Epithelial cell of esophagus (primary cell): ENCODE results near the gene COA4.

Experiments
- DNase-seq: peaks from one replicate; pipeline ENCODE4 v3.0.0; 2010; ENCODE audit warnings: low read depth
- H3K4me3 ChIP-seq: 2 replicates; pipeline ENCODE4 v1.5.1; 2011; ENCODE audit warnings: mild to moderate bottlenecking, low read length, control low read depth
- TF ChIP-seq, protein P1 (sequence below): IDR thresholded peaks from 2 replicates; pipeline ENCODE4 v1.5.1; 2011; ENCODE audit warnings: low read depth, mild to moderate bottlenecking, low read length, control low read depth, inconsistent platforms; ENCODE audit not compliant: insufficient read depth; ENCODE audit errors: missing control alignments

Gene COA4

DNA sequence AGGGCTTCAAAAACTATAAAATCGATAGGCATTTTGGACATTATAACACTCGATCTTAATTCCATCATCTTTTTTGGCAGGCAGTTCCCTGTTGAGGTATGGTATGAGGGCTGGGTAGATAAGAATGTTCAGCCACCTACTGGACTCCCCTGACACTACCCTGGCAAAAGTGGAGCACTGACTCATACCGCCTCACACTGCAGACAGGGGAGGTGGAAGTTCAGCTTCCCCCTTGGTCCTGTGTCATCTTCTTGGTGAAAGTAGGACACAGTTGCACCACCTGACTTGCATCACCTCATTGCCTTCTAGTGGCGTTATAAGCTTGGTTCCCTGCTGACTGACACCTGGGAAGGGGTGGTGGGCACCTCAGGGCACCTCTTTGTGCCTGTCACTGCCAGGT lies 30.5 kb upstream of the COA4 start:
- TF ChIP-seq, protein P1, sequence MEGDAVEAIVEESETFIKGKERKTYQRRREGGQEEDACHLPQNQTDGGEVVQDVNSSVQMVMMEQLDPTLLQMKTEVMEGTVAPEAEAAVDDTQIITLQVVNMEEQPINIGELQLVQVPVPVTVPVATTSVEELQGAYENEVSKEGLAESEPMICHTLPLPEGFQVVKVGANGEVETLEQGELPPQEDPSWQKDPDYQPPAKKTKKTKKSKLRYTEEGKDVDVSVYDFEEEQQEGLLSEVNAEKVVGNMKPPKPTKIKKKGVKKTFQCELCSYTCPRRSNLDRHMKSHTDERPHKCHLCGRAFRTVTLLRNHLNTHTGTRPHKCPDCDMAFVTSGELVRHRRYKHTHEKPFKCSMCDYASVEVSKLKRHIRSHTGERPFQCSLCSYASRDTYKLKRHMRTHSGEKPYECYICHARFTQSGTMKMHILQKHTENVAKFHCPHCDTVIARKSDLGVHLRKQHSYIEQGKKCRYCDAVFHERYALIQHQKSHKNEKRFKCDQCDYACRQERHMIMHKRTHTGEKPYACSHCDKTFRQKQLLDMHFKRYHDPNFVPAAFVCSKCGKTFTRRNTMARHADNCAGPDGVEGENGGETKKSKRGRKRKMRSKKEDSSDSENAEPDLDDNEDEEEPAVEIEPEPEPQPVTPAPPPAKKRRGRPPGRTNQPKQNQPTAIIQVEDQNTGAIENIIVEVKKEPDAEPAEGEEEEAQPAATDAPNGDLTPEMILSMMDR, result peak; percentile 8
- no peak overlapping the region for H3K4me3 ChIP-seq
- DNase-seq, result peak; percentile 74

DNA sequence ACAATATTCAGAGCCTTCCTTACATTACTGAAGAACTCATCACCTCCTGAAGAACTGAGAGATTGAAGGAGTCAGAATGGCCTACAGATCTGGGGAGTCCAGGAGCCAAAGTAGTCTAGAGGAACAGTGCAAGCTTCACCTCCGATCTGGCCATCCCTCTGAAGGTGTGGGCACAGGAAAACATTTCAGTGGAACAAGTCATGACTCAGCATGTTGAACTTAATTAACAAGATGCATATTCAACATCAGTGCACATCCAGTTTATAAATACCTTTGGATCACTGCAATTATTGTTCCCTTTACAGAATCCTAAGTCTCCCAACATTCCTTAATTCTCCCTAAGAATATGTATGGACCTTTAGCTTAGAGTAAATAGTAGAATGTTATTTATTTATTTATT lies 25.7 kb upstream of the COA4 start:
- H3K4me3 ChIP-seq, result no peak overlapping the region
- DNase-seq, result no peak
- TF ChIP-seq, protein P1, result no peak

DNA sequence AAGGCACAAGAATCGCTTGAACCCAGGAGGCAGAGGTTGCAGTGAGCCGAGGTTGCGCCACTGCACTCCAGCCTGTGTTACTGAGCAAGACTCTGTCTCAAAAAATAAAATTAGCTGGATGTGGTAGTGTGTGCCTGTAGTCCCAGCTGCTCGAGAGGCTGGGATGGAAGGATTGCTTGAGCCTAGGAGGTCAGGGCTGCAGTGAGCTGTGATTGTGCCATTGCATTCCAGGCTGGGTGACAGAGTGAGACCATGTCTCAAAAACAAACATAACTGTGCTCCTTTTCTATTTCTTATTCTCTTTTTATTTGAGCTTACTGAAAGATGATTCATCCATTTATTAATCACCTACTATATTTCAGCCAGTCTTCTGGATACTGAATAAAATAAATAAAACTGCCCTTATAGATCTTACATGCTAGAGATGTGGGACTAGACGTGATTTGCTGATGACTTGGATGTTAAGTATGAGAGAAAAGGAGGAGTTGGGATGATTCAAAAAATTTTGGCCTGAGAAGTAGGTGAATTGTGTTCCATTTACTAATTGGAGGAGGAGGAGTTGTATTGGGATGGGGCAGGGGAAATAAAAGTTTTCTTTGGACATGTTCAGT lies 18.2 kb upstream of the COA4 start:
- DNase-seq, result peak; percentile 12
- H3K4me3 ChIP-seq, result no peak overlapping the region
- TF ChIP-seq, protein P1, result no peak

DNA sequence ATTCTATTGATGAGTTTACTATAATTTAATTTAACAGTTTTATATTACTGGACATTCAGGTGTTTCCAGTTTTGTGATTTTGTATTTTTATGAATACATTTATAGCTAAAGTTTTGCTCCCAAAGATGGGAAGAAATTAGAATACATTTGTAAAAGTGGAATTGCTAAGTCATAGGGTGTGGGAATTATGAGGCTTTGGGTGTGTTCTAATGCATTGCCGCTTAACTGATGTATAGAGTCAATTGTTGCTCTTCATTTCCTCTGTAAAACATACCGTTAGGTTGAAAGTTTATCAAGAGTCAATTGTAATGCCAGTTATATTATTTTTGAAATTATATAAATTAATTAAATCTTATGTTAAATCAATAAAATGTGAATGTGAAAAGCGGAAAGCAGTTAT lies 16.4 kb upstream of the COA4 start:
- no peak overlapping the region for H3K4me3 ChIP-seq
- DNase-seq, result no peak
- TF ChIP-seq, protein P1, result no peak

DNA sequence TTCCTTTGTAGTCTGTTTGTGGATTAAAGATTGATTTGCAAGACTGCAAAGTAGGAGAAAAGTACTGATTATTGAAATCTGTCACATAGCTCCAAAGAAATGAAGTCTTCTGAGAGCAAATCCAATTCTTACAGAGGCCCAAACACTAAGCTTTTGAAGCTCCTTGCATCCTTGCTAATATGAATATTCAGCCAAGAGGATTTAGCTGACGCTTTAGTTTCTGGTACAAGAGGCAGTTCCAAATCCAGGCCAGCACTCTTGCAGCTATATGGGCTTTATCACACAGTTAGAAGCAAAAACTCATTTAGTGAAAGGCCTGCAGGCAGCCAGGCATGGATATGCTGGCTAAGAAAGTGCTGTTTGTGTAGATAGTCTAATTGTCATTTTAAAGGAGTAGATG lies 12.9 kb upstream of the COA4 start:
- H3K4me3 ChIP-seq, result no peak overlapping the region
- TF ChIP-seq, protein P1, result no peak
- DNase-seq, result no peak

DNA sequence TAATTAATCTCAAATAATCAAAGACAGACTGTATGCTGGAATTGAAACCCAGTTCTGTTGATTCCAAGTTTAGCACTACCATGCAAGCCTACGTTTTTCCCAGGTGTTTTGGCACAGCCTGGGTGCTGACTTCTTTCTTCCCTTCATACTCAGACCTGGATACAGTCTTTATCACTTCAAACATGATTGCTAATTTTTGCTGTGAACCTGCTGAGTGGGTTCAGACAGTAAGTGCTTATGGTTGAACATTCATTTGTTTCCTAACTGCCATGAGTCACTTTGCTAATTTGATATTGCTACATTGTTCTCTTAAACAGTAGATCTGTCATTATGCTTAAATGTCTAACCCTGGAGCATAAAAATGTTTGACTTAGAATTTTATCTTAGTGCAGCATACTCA lies 12.4 kb upstream of the COA4 start:
- TF ChIP-seq, protein P1, result no peak
- peak; percentile 89 for DNase-seq
- no peak overlapping the region for H3K4me3 ChIP-seq

DNA sequence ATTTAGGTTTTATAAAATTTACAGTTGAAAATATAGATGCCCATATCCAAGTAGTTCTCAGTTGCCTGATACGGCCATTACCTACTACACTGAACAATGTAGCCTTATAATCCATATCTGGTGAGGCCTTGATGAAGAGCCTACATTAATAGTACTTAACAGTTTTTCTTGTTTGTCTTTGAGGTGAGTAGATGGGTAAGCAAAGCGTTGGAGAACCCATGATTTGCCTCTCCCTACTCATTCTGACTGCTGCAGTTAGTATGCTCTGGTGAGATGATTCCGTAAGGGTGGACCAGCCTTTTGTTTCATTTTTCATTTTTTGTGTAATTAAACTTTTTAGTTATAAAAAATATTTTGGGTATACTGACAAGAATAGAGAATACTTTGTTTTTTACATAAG lies 11.6 kb upstream of the COA4 start:
- TF ChIP-seq, protein P1, result no peak
- H3K4me3 ChIP-seq, result no peak overlapping the region
- DNase-seq, result no peak
